HG03571 (cell line): ENCODE results near the gene CGB5.
"Not testable (repeated sequence)": the region's sequence is repeated elsewhere in the genome, so short reads cannot be mapped to it uniquely, and the experiment has no call there.

Experiments used
- ATAC-seq: cut with Tn5 transposase; IDR thresholded peaks from one replicate; pipeline ENCODE4 v1.9.1; 2021; ENCODE audit not compliant: unreplicated experiment

The CGB5 gene

DNA sequence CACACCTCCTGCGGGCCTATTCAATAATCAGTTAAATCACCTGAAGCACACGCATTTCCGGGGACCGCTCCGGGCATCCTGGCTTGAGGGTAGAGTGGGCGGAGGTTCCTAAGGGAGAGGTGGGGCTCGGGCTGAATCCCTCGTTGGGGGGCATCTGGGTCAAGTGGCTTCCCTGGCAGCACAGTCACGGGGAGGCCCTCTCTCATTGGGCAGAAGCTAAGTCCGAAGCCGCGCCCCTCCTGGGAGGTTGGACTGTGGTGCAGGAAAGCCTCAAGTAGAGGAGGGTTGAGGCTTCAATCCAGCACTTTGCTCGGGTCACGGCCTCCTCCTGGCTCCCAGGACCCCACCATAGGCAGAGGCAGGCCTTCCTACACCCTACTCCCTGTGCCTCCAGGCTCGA lies at the start of gene CGB5:
CGB5 (plus strand) TSS at position 301 of the 400 bp plus-strand sequence. CDS start 362 bp downstream, outside the sequence.
- ATAC-seq, result not testable (repeated sequence)

DNA sequence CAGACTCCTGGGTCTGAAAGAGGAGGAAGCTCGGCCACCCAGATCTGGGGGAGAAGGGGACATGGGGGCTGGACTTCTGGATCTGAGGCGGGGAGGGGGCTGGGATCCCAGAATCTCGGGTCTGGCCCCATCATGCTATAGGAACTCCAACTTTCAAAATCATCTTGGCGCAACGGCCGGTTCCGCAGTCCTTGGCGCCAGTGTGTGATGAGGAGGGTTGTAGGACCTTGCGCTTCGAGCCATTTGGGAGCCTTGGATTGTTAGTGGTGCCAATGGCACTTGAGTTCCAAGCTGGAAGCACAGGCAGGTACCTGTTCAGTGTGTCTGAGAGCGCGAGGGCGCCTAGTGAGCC lies 49.6 kb upstream of the CGB5 start:
- ATAC-seq, result no peak

DNA sequence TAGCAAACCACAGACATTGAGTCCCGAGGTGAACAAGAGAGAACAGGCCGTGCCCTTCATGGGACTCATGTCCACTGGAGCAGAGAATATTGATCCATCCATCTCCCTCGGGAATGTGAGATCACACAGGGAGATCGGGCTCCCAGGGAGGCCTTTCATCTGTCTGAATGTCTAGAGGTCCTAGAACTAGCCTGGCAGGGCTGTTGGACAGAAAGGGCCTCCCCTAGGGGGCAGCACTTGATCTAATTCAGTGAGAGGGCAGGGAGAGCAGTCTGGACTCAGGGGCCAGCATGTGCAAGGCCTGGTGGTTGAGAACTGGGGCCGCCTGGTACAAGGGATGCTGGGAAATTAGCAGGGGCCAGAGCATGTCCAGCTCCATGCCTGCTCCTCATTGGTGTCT lies 45.7 kb upstream of the CGB5 start:
- ATAC-seq, result no peak

DNA sequence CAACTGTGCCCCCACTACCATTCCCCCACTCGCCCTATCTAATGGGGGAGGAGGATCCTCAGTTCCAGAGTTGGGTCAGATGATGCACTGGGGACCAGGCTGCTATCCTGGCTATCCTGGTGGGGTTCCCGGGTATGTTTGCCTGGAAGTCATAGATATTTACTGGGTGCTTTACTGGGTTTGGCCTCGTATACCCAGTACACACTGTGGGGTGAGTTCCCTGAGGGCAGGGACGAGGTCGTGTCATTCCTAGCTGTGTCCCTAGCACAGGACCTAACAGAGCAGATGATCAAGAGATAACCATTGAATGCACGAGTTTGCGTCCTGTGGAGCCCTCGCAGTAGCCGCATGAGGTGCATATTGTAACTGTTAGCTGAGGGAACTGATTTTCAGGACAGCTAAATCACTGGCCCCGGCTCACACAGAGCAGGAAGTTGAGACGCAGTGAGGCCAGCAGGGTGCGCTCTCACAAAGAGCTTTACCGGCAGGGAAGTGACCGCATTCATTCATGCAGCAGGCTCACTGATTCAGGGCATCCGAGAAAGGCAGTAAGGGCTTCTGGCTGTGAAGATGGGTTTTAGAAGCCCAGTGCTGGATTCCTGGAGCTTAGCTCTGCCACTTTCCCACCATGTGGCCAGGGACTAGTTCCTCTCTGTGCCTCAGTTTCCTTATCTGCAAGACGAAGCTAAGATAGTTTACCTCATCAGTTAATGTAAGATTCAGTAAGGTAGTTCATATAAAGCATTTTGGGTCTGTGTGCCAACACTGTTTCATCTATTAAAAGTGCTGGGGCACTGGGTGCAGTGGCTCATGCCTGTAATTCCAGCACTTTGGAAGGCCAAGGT lies 43.9 kb upstream of the CGB5 start:
- ATAC-seq, result no peak

DNA sequence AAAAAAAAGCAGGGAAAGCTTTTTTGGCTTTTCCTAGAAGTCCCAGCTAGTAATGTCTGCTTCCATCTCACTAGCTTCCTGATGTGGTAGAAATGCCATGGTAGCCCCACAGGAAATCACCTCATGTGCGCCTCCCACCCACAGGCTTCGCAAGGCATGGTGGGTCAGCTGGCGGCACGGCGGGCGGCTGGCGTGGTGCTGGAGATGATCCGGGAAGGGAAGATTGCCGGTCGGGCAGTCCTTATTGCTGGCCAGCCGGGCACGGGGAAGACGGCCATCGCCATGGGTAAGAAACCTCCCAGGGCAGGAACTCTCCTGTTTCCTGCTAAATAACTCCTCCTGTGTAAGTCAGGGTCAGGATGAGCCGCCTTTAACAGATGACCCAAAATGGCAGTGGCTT lies 39.5 kb upstream of the CGB5 start:
- no peak for ATAC-seq

DNA sequence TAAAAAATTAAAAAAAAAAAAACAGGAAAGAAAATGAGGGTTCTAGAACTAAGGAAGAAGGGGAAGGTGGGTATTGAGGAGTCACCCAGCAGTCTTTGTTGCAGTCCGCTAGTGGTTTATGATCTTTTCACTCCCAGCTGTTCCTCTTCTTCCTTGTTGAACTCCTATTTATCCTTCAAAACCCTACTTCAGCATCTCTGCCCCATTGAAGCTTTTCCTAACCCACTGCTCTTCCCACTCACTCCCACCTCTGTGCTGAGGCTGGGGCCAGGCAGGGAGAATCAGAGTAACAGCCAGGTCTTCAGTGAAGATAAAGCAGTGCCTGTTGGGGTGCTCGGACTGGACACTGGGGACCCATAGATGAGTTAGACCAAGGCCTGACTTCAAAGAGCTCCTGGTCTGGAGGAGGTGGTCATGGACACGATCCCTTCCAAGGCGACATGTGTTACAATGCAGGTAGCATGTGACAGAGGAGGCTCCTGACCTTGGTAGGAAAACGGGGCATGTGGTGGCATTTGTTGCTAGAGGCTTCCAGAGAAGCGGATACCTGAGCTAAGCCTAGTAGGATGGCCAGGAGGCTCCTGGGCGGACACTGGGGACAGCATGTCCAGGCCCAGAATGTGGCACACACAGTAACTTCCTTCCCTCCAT lies 38.6 kb upstream of the CGB5 start:
- ATAC-seq, result no peak

DNA sequence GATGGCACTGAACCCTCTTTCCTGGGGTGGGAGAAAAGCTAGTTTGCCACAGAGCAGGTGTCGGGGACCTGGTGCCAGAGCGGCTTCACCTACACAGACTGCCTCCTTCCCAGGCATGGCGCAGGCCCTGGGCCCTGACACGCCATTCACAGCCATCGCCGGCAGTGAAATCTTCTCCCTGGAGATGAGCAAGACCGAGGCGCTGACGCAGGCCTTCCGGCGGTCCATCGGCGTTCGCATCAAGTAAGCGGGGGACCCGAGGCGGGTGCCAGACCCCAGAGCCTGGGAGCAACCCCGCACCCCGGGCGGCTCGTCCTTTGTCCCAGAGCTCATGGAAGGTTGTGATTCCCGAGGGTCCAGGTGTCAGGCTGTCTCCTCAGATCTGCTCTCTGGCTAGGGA lies 36.7 kb upstream of the CGB5 start:
- no peak for ATAC-seq

DNA sequence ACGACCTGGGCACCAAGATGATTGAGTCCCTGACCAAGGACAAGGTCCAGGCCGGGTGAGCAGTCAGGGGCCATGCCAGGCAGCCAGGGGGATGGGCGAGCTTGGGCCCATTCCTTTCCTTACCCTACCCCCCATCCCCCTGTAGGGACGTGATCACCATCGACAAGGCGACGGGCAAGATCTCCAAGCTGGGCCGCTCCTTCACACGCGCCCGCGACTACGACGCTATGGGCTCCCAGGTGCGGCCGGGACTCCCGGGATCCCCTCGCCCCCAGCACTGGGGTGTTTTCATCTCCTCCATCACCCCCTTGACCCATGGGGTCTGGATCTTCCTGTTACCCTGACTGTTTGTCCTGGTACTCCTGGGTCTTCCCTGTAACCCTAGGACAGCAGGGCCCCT lies 33.8 kb upstream of the CGB5 start:
- no peak for ATAC-seq

DNA sequence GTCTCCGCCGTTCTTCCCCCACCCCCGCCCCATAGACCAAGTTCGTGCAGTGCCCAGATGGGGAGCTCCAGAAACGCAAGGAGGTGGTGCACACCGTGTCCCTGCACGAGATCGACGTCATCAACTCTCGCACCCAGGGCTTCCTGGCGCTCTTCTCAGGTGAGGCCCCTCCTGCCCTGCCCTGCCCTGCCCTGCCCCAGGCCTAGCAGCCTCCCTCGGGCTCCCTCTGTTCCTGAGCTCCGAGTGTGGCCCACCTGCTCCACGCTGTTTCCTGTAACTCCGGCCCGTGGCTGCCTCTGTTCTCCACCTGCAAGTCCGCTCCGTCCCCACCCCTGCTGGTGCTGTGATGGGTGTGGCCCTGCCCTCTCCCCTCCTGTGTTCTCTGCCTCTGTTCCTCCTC lies 33.2 kb upstream of the CGB5 start:
- ATAC-seq, result no peak

DNA sequence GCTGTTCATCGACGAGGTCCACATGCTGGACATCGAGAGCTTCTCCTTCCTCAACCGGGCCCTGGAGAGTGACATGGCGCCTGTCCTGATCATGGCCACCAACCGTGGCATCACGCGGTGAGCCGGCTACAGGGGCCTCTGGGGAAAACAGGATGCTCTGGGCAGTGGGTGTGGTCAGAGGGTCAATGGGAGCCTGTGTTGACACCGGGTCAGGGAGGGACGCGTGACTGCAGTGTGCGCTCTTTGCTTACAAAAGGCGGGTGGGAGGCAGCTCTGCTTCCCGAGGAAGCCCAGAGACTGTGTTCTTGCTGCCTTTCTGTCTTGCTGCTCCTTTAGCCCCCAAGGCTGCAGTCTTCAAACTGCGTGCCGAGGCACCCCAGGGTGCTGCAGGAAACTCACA lies 32.5 kb upstream of the CGB5 start:
- no peak for ATAC-seq

DNA sequence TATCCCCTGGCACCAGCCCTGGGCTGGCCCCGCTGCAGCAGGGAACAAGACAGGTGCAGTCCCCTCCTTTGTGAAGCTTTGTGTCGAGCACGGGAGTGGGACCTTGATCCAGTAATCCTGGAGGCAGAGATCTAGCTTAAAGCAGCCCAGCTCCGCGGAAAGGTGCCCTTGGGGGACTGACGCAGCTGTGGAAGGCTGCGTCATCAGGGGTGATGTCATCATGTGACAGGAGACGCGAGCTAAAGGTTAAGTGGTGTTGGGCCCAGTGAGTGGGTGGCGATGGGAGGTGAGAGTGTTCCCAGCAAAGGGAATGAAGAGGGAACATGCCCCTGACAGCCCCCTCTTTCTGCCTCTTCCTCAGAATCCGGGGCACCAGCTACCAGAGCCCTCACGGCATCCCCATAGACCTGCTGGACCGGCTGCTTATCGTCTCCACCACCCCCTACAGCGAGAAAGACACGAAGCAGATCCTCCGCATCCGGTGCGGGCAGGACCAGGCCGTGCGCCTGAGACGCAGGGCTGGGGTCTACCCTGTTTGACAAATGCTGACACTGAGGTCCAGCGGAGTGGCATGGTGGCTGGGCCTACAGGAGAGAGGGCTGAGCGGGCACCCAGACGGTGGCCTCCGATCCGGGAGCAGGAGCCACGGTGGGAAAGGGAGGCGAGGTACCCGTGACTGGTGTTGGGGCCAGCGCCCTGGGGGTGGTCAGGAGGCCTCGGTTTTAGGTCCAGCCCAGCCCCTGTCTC lies 29.4 kb upstream of the CGB5 start:
- no peak for ATAC-seq

DNA sequence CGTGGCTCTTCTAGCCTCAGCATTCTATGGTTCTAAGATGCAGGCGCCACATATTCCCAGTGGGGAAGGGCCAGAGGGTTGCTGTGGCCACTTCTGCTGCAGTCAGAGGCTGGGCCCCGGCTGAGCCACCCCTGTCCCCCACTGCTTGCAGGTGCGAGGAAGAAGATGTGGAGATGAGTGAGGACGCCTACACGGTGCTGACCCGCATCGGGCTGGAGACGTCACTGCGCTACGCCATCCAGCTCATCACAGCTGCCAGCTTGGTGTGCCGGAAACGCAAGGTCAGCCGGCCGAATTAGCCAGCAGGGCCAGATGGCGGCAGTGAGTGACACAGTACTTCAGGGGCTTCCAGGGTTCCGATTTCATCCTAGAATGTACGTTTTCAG lies 28.8 kb upstream of the CGB5 start:
- no peak for ATAC-seq

DNA sequence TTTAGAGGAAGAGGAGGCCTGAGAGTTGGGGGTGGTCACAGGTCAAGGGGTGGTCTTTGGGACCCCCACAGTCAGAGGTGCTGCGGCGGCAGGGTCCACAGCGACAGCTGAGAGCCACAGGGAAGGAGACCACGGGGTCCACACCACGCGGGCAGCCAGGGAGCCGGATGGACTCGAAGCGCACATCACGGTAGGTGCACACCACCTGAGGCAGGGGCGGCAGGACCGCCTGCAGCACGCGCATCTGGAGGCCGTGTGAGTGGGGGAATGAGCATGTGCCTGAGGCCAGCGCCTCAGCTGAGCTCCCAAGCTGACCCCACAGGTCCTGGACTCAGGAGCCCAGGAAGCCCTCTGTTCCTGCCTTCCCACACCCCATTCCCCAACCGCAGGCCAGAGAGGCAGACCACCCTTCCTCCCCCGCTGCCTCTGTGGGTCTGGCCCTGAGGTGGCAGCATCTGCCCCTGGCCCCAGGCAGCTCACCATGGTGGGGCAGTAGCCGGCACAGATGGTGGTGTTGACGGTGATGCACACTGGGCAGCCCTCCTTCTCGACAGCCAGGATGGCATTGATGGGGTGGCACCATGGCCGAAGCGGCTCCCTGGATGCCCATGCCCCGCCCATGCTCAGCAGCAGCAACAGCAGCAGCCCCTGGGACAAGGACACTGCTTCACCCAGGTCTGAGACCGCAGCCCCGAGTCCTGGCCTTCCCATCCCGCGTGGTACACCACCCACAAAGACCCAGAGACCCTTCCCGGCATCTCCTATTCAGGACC lies 27.4 kb upstream of the CGB5 start:
- ATAC-seq, result no peak

DNA sequence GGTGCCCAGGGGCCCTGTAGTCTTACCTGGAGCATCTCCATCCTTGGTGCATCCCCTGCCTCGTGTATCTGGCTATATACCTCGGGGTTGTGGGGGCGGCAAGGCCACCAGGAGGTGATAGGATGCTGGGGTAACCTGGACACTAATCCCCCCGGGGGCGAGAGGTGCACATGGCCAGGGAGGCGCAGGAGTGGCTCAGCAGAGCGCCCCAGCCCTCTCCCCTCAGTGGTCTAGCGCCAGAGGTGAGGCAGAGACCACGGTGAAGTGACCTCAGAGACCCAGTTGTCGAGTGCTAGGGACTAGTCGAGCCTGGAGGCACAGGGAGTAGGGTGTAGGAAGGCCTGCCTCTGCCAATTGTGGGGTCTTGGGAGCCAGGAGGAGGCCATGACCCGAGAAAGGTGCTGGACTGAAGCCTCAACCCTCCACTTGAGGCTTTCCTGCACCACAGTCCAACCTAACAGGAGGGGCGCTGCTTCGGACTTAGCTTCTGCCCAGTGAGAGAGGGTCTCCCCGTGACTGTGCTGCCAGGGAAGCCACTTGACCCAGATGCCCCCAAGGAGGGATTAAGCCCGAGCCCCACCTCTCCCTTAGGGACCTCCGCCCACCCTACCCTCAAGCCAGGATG lies 26.5 kb upstream of the CGB5 start, which contains the start of gene LHB:
LHB (minus strand) TSS at position 51 of the 625 bp plus-strand sequence; CDS start at position 41, 10 bp downstream.
- no peak for ATAC-seq

DNA sequence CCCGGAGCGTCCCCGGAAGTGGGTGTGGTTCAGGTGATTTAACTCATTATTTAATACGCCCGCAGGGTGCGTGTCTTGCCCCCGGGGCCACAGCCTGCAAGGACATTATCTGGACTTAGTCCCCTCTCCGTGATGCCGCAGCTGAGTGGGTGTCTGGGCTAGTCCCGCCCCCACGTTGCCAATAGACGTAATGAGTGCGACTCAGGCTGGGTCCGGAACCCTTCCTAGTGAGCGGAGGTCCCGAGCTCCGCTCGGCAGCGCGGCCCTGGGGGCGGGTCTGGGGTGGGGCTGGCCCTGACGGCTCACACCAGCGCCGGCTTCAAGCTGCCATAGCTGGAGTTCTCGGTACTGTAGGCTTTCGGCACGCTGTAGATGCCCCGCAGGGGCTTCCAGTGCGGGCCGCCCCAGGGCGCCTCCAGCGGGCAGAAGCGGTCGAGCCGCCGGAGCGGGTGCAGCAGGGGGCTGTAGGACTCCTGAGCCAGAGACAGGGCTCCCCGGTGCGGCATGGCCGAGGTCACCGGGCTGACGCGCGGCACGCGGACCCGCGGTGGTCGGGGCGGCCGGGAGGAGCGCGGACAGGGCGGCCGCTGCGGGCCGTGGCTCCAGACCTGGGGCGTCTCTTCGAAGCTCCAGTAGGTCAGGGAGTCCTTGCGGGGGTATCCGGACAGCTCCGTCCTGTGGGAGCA lies 25.8 kb upstream of the CGB5 start:
- no peak for ATAC-seq

DNA sequence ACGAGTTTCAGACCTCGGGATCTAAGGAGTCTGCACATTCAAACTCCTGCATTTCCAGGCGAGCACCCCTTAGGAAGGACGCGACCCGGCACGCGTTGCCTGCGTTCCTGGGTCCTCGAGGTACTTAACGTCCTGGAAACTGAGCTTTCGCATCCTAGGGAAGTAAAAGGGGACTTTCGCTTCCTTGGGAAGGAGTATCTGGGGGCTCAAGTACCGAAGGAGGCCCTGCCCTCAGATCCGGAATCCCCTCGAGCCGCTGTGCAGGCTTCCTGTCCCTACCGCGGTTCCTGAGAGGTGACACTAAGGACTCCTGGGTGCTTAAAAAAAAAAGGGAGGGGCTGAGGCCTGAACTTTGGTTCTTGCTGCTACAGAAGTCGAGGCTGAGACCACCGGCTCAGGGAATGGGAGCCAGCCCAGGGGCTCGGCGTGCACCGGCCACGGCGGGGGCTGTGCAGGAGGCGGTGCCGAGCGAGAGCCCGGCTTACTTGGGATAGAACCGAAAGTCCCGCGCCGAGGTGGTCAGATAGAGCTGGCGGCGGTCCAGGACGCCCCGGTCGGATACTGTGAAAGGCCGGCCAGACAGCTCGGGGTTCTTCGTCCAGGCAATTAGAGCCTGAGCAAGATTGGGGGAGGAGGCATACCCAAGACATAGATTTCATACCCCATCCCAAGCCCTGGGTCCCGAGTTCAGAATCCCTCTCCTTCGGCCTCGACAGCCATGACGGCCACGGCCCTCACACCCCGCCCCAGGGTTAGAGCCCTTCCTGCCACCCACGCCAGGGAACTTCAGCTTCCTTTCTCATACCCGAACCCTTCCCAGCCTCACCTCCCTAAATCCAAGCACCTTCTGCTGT lies 25.0 kb upstream of the CGB5 start:
- ATAC-seq, result not testable (repeated sequence)

DNA sequence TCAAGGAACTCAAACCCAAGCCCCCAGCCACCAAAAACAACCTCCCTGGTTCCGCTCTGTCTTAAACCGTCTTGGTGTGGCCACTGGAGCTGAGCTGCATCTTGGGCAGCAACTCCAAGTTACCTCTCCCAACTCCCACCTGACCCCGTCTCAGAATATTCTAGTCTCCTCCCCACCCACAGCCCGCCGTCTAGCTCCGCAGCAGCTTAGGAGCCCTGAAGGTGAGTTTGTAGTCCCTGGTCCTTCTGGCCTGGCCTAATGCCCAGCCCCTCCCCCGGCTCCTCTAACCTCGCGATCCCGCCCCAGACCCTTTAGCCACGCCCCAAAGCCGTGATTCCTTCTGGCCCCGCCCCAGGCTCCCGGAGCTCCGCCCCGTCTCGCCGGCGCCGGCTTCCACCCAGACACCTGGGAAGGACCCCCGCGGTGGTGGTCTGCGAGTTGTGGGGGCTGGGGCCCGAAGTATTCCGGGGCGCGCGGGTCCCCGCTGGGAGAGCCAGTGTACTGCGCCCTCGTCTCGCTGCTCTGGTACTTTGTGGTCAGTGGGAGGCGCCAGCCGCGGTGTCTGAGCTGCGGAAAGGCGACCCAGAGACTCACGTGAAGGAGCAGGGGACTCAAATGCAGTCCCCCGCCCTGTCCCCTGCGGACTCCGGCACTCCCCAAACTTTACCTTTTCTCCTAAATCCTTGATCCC lies 24.3 kb upstream of the CGB5 start:
- ATAC-seq, result no peak

DNA sequence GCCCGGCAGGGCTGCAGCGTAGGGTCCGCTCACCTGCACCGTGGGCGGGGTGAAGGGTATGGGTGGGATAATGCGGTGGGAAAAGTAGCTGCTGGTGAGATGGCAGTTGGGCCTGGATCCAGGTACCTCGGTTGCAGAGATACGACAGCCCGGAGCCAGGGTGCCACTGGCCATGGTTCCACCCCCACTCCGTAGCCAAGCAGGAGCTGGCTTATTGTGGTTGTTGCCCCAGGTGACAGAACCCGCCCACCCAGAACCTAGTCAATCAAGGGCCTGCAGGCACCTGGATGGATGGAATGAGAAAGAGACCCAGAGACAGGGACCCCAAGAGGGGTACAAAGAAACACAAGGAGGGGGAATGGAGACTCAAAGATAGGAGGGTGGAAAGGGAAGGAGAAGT lies 23.3 kb upstream of the CGB5 start:
- ATAC-seq, result no peak
